ENCODE results near the gene CA12.

Gene CA12

GRCh38 chr15:63387748-63388493 is 6.3 kb upstream of the CA12 start:
- Mint-ChIP-seq H3K27me3 (ENCODE audit: low read depth, poor library complexity) (peaks cover 16% of the 10 kb centered on the region), H3K4me1 (peaks cover 72% of the 10 kb centered on the region), H3K36me3 (ENCODE audit: low read depth) (no peaks in the 10 kb centered on the region), H3K9me3 (no peaks in the 10 kb centered on the region), H3K4me3 (no peak overlapping the region), H3K27ac (peak overlapping the region; percentile 76)
- TF ChIP-seq CTCF (IDR thresholded peaks at IDR 0.05): no peak
- no peak for DNase-seq

GRCh38 chr15:63385911-63386531 is 4.4 kb upstream of the CA12 start:
- no peaks in the 10 kb centered on the region for H3K9me3 Mint-ChIP-seq
- peaks cover 65% of the 10 kb centered on the region for H3K4me1 Mint-ChIP-seq
- peaks cover 24% of the 10 kb centered on the region for H3K27me3 Mint-ChIP-seq (ENCODE audit: low read depth, poor library complexity)
- no peak overlapping the region for H3K27ac Mint-ChIP-seq
- no peaks in the 10 kb centered on the region for H3K36me3 Mint-ChIP-seq (ENCODE audit: low read depth)
- no peak overlapping the region for H3K4me3 Mint-ChIP-seq
- no peak for DNase-seq
- no peak for TF ChIP-seq CTCF (IDR thresholded peaks at IDR 0.05)

- Mint-ChIP-seq H3K4me3 (no peak overlapping the region), H3K4me1 (peaks cover 70% of the 10 kb centered on the region), H3K36me3 (ENCODE audit: low read depth) (no peaks in the 10 kb centered on the region), H3K27me3 (ENCODE audit: low read depth, poor library complexity) (peaks cover 30% of the 10 kb centered on the region), H3K9me3 (no peaks in the 10 kb centered on the region), H3K27ac (no peak overlapping the region)
- no peak for DNase-seq
- TF ChIP-seq CTCF (IDR thresholded peaks at IDR 0.05): no peak
Measured at GRCh38 chr15:63384906-63385305, 3.3 kb upstream of the CA12 start.

- peak overlapping the region; percentile 29 for H3K4me3 Mint-ChIP-seq
- no peak overlapping the region for H3K27ac Mint-ChIP-seq
- no peak for TF ChIP-seq CTCF (IDR thresholded peaks at IDR 0.05)
- no peaks in the 10 kb centered on the region for H3K36me3 Mint-ChIP-seq (ENCODE audit: low read depth)
- H3K27me3 Mint-ChIP-seq (ENCODE audit: low read depth, poor library complexity): peaks cover 36% of the 10 kb centered on the region
- no peak for DNase-seq
- H3K9me3 Mint-ChIP-seq: no peaks in the 10 kb centered on the region
- peaks cover 67% of the 10 kb centered on the region for H3K4me1 Mint-ChIP-seq
Measured at GRCh38 chr15:63382966-63383710, 1.5 kb upstream of the CA12 start.

GRCh38 chr15:63380808-63381282 is 801 bp downstream of the CA12 start:
- H3K4me3 Mint-ChIP-seq: peak overlapping the region; percentile 91
- peaks cover 36% of the 10 kb centered on the region for H3K27me3 Mint-ChIP-seq (ENCODE audit: low read depth, poor library complexity)
- H3K4me1 Mint-ChIP-seq: peaks cover 74% of the 10 kb centered on the region
- no peak for DNase-seq
- no peak overlapping the region for H3K27ac Mint-ChIP-seq
- peaks cover 5% of the 10 kb centered on the region for H3K36me3 Mint-ChIP-seq (ENCODE audit: low read depth)
- TF ChIP-seq CTCF (IDR thresholded peaks at IDR 0.05): no peak
- no peaks in the 10 kb centered on the region for H3K9me3 Mint-ChIP-seq
